A549 (cell line): ENCODE measurements around the gene SUPT3H. TPM values are rescaled to one million over a fixed set of nuclear protein-coding genes. Genes with fewer than 3 reads are reported as not detected.

ENCODE experiments used
- ATAC-seq, 2 experiments: fragments of 200-7000 bp in 1 of 2; fragments of >200 bp in 1 of 2; cut with Nextera tagmentation in 1 of 2; cut with Tn5 transposase in 1 of 2; 3 replicates each; pipeline versions ENCODE4 v1.8.0 to v1.9.1; 2018 to 2020; ENCODE audit warnings: mild to moderate bottlenecking in 1 of 2, moderate library complexity in 1 of 2
- CTCF ChIA-PET: fragments of 300-600 bp; sonication (Branson Sonifier 250); formaldehyde crosslinking; extraction: SDS; loops from one replicate; lab custom pipeline; 2021; ENCODE audit warnings: antibody characterized with exemption, inconsistent platforms; lab: Yijun Ruan, JAX
- POLR2A ChIA-PET: fragments of 350-600 bp; formaldehyde crosslinking; extraction: SDS; loops from one replicate; lab custom pipeline; 2021; ENCODE audit warnings: antibody characterized with exemption, inconsistent platforms; lab: Yijun Ruan, JAX
- DNase-seq, 2 experiments: peaks; one replicate each; pipeline versions ENCODE4 v3.0.0 to v3.0.0-alpha.2; 2011 to 2016; ENCODE audit warnings: low read depth in 1 of 2, low spot score in 1 of 2
- FAIRE-seq: peaks from 2 replicates; lab custom pipeline; 2011; peaks lifted over from hg19 to GRCh38; lab: Jason Lieb, UNC
- H3K27ac ChIP-seq, 2 experiments: fragments of >200 bp; sonication (Bioruptor Twin); formaldehyde crosslinking; 3 replicates each; pipeline ENCODE4 v1.5.1; 2016 to 2017
- H3K4me1 ChIP-seq: fragments of >200 bp; sonication (Bioruptor Twin); formaldehyde crosslinking; 3 replicates; pipeline ENCODE4 v1.6.1; 2016
- H3K4me2 ChIP-seq: fragments of >200 bp; sonication (Bioruptor Twin); formaldehyde crosslinking; 3 replicates; pipeline ENCODE4 v1.6.1; 2016
- H3K4me3 ChIP-seq: fragments of >200 bp; sonication (Bioruptor Twin); formaldehyde crosslinking; 3 replicates; pipeline ENCODE4 v1.5.1; 2016
- H3K9me3 ChIP-seq: fragments of >200 bp; sonication (Bioruptor Twin); formaldehyde crosslinking; 3 replicates; pipeline ENCODE4 v1.6.1; 2016
- CBX8 ChIP-seq: fragments of 200-600 bp; sonication (generic); IDR thresholded peaks from 2 replicates; pipeline ENCODE4 v1.6.1; 2016
- CEBPB ChIP-seq, 2 experiments: fragments of >200 bp in 1 of 2; sonication (Bioruptor Twin) in 1 of 2; formaldehyde crosslinking in 1 of 2; IDR thresholded peaks; 2 replicates each; pipeline ENCODE4 v1.6.1; 2012 to 2016
- CHD2 ChIP-seq: fragments of 150-350 bp; IDR thresholded peaks from 2 replicates; pipeline ENCODE4 v1.6.1; 2014; ENCODE audit warnings: low read length; ENCODE audit not compliant: partially characterized antibody
- CHD4 ChIP-seq: fragments of 200-600 bp; sonication (generic); IDR thresholded peaks from 2 replicates; pipeline ENCODE4 v1.6.1; 2016; ENCODE audit warnings: antibody characterized with exemption, mild to moderate bottlenecking, borderline replicate concordance
- EHF ChIP-seq: fragments of 250-450 bp; sonication (Bioruptor Pico); IDR thresholded peaks from 2 replicates; pipeline ENCODE4 v1.5.0; 2020; ENCODE audit warnings: mild to moderate bottlenecking
- EHMT2 ChIP-seq: fragments of 200-600 bp; sonication (generic); IDR thresholded peaks from 2 replicates; pipeline ENCODE4 v1.6.1; 2016; ENCODE audit warnings: antibody characterized with exemption, low read depth, mild to moderate bottlenecking, moderate library complexity
- ESRRA ChIP-seq: fragments of 150-350 bp; IDR thresholded peaks from 2 replicates; pipeline ENCODE4 v1.6.1; 2014; ENCODE audit warnings: mild to moderate bottlenecking, low read length, borderline replicate concordance
- FOXS1 ChIP-seq: fragments of 250-450 bp; sonication (Bioruptor Pico); IDR thresholded peaks from 2 replicates; pipeline ENCODE4 v1.5.0; 2020; ENCODE audit warnings: mild to moderate bottlenecking, moderate library complexity
- HDAC2 ChIP-seq: fragments of 200-600 bp; sonication (generic); IDR thresholded peaks from 2 replicates; pipeline ENCODE4 v1.6.1; 2016
- HOXB5 ChIP-seq: fragments of 250-450 bp; sonication (Bioruptor Pico); IDR thresholded peaks from 2 replicates; pipeline ENCODE4 v1.5.0; 2020; ENCODE audit warnings: mild to moderate bottlenecking, moderate library complexity
- KDM1A ChIP-seq: fragments of 200-600 bp; sonication (generic); IDR thresholded peaks from 2 replicates; pipeline ENCODE4 v1.6.1; 2016; ENCODE audit warnings: low read depth, mild to moderate bottlenecking
- NFE2L2 ChIP-seq: fragments of 150-350 bp; conservative IDR thresholded peaks from 2 replicates; pipeline ENCODE4 v1.6.1; 2014; ENCODE audit warnings: low read length
- RARB ChIP-seq: fragments of 250-450 bp; sonication (Bioruptor Pico); IDR thresholded peaks from 2 replicates; pipeline ENCODE4 v1.8.0; 2021; ENCODE audit warnings: mild to moderate bottlenecking, moderate library complexity
- RNF2 ChIP-seq: fragments of 200-600 bp; sonication (generic); IDR thresholded peaks from 2 replicates; pipeline ENCODE4 v1.6.1; 2016; ENCODE audit warnings: low read depth, mild to moderate bottlenecking, antibody characterized with exemption, moderate library complexity, borderline replicate concordance
- SMC3 ChIP-seq: fragments of >200 bp; sonication (Bioruptor Twin); formaldehyde crosslinking; IDR thresholded peaks from 3 replicates; pipeline ENCODE4 v1.6.1; 2018; ENCODE audit warnings: inconsistent platforms
- ZC3H11A ChIP-seq: fragments of 450-650 bp; IDR thresholded peaks from 2 replicates; pipeline ENCODE4 v1.6.1; 2014; ENCODE audit warnings: antibody characterized with exemption, mild to moderate bottlenecking
- ZSCAN20 ChIP-seq: fragments of 250-450 bp; sonication (Bioruptor Pico); IDR thresholded peaks from 2 replicates; pipeline ENCODE4 v1.8.0; 2022; ENCODE audit warnings: mild to moderate bottlenecking, moderate library complexity
- WGBS: methylation state at CpG from one replicate; pipeline ENCODE4 v1.1.6; 2017; ENCODE audit errors: missing lambda C conversion rate; 5-methylcytosine and 5-hydroxymethylcytosine counted together
- polyA plus RNA-seq, 4 experiments: library from polyadenylated mRNA; depleted of rRNA in 3 of 4; stranded (reverse); fragments of >200 nt; fragmentation: RNase III in 1 of 4; extraction: RNeasy Plus Mini Kit Qiagen cat#74134 plus additional on column Dnase treatment in 1 of 4; gene quantifications; 2 replicates in 3 of 4; 3 replicates in 1 of 4; pipeline ENCODE4 v1.2.3, GENCODE V29; 2011 to 2017
- TF ChIP-seq, protein P1 (sequence below): fragments of >200 bp; sonication (Bioruptor Twin); formaldehyde crosslinking; IDR thresholded peaks from 3 replicates; pipeline ENCODE4 v1.6.1; 2016
- TF ChIP-seq, protein P2 (sequence below): fragments of 250-450 bp; sonication (Bioruptor Pico); IDR thresholded peaks from 2 replicates; pipeline ENCODE4 v1.5.0; 2021; ENCODE audit warnings: mild to moderate bottlenecking, moderate library complexity, borderline replicate concordance
- TF ChIP-seq, protein P3 (sequence below): fragments of 150-350 bp; IDR thresholded peaks from 2 replicates; pipeline ENCODE4 v1.6.1; 2014; ENCODE audit warnings: low read depth, mild to moderate bottlenecking, low read length
- TF ChIP-seq, protein P4 (sequence below): fragments of >200 bp; sonication (Bioruptor Twin); formaldehyde crosslinking; IDR thresholded peaks from 2 replicates; pipeline ENCODE4 v1.6.1; 2016
- TF ChIP-seq, protein P5 (sequence below): IDR thresholded peaks from 2 replicates; pipeline ENCODE4 v1.6.1; 2012; ENCODE audit warnings: low read depth, borderline replicate concordance
- TF ChIP-seq, protein P6 (sequence below): fragments of 450-650 bp; IDR thresholded peaks from 2 replicates; pipeline ENCODE4 v1.6.1; 2014; ENCODE audit warnings: antibody characterized with exemption

Gene SUPT3H
- polyA plus RNA-seq, 2 of the 4 experiments (the other 2 are of a cell fraction), result 4.3 to 6.2 TPM

DNA sequence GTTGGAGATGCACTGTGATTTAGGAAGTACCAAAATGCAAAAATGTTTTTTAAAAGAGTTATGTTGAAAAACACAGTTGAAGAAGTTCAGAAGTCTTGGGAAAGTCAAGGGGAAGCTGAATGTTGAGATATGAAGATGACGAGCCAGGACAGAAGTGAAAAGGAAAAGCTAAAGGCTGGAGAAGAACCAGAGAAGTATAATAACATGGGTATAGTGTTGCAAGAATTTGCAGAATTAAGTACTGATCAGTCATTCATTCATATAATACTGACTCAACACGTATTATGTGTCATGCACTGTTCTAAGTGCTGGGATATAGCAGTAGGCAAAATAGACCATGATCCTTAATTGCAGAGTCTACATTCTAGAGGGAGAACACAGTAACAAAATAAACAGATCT lies 557.4 kb downstream of the SUPT3H start:
- Histone ChIP-seq H3K27ac (no peak overlapping the region), H3K4me2 (no peak overlapping the region), H3K9me3 (no peaks in the 10 kb centered on the region), H3K4me3 (no peak overlapping the region), H3K4me1 (no peaks in the 10 kb centered on the region)
- DNase-seq (no peak), ATAC-seq (no peak), FAIRE-seq (no peak)
- TF ChIP-seq ZSCAN20 (CRISPR knock-in tag), result no peak
- TF ChIP-seq, protein P1, sequence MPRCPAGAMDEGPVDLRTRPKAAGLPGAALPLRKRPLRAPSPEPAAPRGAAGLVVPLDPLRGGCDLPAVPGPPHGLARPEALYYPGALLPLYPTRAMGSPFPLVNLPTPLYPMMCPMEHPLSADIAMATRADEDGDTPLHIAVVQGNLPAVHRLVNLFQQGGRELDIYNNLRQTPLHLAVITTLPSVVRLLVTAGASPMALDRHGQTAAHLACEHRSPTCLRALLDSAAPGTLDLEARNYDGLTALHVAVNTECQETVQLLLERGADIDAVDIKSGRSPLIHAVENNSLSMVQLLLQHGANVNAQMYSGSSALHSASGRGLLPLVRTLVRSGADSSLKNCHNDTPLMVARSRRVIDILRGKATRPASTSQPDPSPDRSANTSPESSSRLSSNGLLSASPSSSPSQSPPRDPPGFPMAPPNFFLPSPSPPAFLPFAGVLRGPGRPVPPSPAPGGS, result no peak
- no peak for TF ChIP-seq EHF
- TF ChIP-seq HOXB5 (CRISPR knock-in tag), result no peak
- no peak for TF ChIP-seq CEBPB (IDR thresholded peaks at IDR 0.05)
- no peak for TF ChIP-seq ESRRA
- TF ChIP-seq, protein P2, sequence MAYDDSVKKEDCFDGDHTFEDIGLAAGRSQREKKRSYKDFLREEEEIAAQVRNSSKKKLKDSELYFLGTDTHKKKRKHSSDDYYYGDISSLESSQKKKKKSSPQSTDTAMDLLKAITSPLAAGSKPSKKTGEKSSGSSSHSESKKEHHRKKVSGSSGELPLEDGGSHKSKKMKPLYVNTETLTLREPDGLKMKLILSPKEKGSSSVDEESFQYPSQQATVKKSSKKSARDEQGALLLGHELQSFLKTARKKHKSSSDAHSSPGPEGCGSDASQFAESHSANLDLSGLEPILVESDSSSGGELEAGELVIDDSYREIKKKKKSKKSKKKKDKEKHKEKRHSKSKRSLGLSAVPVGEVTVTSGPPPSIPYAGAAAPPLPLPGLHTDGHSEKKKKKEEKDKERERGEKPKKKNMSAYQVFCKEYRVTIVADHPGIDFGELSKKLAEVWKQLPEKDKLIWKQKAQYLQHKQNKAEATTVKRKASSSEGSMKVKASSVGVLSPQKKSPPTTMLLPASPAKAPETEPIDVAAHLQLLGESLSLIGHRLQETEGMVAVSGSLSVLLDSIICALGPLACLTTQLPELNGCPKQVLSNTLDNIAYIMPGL, result no peak
- no peak for TF ChIP-seq CBX8
- no peak for TF ChIP-seq EHMT2
- TF ChIP-seq, protein P3, sequence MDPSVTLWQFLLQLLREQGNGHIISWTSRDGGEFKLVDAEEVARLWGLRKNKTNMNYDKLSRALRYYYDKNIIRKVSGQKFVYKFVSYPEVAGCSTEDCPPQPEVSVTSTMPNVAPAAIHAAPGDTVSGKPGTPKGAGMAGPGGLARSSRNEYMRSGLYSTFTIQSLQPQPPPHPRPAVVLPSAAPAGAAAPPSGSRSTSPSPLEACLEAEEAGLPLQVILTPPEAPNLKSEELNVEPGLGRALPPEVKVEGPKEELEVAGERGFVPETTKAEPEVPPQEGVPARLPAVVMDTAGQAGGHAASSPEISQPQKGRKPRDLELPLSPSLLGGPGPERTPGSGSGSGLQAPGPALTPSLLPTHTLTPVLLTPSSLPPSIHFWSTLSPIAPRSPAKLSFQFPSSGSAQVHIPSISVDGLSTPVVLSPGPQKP, result no peak
- no peak for TF ChIP-seq RARB
- no peak for TF ChIP-seq RNF2
- TF ChIP-seq SMC3, result no peak
- TF ChIP-seq ZC3H11A, result no peak
- no peak for TF ChIP-seq HDAC2
- ChIA-PET POLR2A (no interaction called here), CTCF (interaction anchor here (0.7 kb wide), 1 partner anchor 13 kb away, joined by 3 read pairs; no protein-coding TSS in a partner anchor)
- 55% methylated on average over 2 of the region's 2 CpGs for WGBS

DNA sequence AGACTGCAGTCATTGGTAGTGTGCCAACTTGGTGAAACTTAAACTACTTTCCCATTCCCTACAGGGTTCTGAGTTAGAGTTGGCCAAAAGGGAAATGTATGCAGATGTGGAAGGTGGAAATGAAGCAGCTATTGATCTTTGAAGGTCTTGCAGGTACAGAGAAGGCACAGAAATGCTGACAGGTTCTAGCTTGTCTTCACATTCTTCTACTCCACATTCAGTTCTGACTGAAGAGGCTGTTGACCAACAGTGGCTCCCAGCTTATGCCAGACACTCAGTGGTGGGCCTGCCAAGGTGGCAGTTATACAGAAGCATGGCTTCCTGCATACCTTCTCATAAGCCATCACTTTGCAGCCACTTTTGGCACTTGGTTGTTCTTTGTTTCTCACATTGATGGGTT lies 566.3 kb downstream of the SUPT3H start:
- H3K4me2 ChIP-seq, result no peak overlapping the region
- POLR2A ChIA-PET, result no interaction called here
- H3K4me1 ChIP-seq, result no peaks in the 10 kb centered on the region
- CTCF ChIA-PET, result no interaction called here
- TF ChIP-seq CHD4, result no peak
- no peak for TF ChIP-seq NFE2L2
- no peak for TF ChIP-seq FOXS1 (CRISPR knock-in tag)
- no peak for TF ChIP-seq KDM1A
- TF ChIP-seq CEBPB (IDR thresholded peaks at IDR 0.05), result no peak
- DNase-seq (no peak), FAIRE-seq (no peak), ATAC-seq (no peak)
- no peak overlapping the region for H3K4me3 ChIP-seq
- no peaks in the 10 kb centered on the region for H3K9me3 ChIP-seq
- H3K27ac ChIP-seq, result no peak overlapping the region

DNA sequence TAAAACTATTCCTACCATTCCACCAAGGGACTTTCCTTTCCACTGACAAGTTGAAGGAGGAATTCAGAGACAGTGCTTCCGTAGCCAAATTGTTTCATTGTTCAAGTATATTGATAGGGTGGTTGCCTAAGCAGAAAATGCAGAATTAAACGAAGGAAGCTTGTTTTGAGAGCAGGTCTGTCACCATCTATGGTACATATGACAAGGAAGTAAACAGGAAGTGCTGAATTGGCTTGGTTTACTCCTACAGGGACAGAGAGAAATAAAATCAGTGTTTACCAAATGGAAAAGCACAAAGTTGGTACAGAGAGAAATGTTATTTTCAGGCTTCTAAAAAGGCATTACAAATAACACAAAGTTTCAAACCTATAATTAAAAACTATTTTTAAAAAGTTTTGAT lies 568.5 kb downstream of the SUPT3H start:
- no peak for FAIRE-seq
- Histone ChIP-seq H3K4me3 (no peak overlapping the region), H3K4me1 (no peaks in the 10 kb centered on the region), H3K4me2 (no peak overlapping the region), H3K27ac (no peak overlapping the region), H3K9me3 (no peaks in the 10 kb centered on the region)
- CTCF ChIA-PET, result no interaction called here
- ATAC-seq, result no peak
- WGBS, result 59% methylated on average over 2 of the region's 2 CpGs
- TF ChIP-seq, protein P4, sequence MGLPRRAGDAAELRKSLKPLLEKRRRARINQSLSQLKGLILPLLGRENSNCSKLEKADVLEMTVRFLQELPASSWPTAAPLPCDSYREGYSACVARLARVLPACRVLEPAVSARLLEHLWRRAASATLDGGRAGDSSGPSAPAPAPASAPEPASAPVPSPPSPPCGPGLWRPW, result no peak
- TF ChIP-seq, protein P5, sequence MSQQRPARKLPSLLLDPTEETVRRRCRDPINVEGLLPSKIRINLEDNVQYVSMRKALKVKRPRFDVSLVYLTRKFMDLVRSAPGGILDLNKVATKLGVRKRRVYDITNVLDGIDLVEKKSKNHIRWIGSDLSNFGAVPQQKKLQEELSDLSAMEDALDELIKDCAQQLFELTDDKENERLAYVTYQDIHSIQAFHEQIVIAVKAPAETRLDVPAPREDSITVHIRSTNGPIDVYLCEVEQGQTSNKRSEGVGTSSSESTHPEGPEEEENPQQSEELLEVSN, result no peak
- no peak for TF ChIP-seq RNF2
- no peak for TF ChIP-seq CHD2
- TF ChIP-seq SMC3, result no peak
- TF ChIP-seq, protein P6, sequence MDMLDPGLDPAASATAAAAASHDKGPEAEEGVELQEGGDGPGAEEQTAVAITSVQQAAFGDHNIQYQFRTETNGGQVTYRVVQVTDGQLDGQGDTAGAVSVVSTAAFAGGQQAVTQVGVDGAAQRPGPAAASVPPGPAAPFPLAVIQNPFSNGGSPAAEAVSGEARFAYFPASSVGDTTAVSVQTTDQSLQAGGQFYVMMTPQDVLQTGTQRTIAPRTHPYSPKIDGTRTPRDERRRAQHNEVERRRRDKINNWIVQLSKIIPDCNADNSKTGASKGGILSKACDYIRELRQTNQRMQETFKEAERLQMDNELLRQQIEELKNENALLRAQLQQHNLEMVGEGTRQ, result no peak
- POLR2A ChIA-PET, result no interaction called here
- DNase-seq, result no peak
